Measurements from ENCODE around the gene AOC1. TPM values are rescaled to one million over a fixed set of nuclear protein-coding genes. Genes with fewer than 3 reads are reported as not detected.

The AOC1 gene
- total and polyA plus RNA-seq, 7 donors, result 0.08 to 0.25 TPM; not detected in 5

- 75 to 88% (median 84%) methylated on average over 6 of the region's 6 CpGs for WGBS, 3 donors
- TF ChIP-seq CTCF (IDR thresholded peaks at IDR 0.05), result no peak
- H3K9me3 ChIP-seq, result no peaks in the 10 kb centered on the region
- peaks cover 0 to 6% (median 0%) of the 10 kb centered on the region in 3 donors for H3K27me3 ChIP-seq (ENCODE audit: insufficient read depth in 3 of 3, low read length in 2 of 3)
- no peak overlapping the region for H3K27ac ChIP-seq
- ATAC-seq, result no peak
- no peak for DNase-seq
- intact Hi-C loops (cut with DNase I), result no loop called here
- no peaks in the 10 kb centered on the region for H3K36me3 ChIP-seq (ENCODE audit: insufficient read depth in 1 of 2, low read depth in 1 of 2)
- H3K4me3 ChIP-seq, result no peak overlapping the region
- no peaks in the 10 kb centered on the region for H3K4me1 ChIP-seq
Measured at GRCh38 chr7:150863946-150864345, 11.6 kb downstream of the AOC1 start.

- intact Hi-C loops (cut with DNase I), result no loop called here
- no peak overlapping the region for H3K27ac ChIP-seq
- no peak for TF ChIP-seq CTCF (IDR thresholded peaks at IDR 0.05)
- no peaks in the 10 kb centered on the region for H3K36me3 ChIP-seq (ENCODE audit: insufficient read depth in 1 of 2, low read depth in 1 of 2)
- no peak for ATAC-seq
- peaks cover 0 to 6% (median 5%) of the 10 kb centered on the region in 3 donors for H3K27me3 ChIP-seq (ENCODE audit: insufficient read depth in 3 of 3, low read length in 2 of 3)
- no peaks in the 10 kb centered on the region for H3K9me3 ChIP-seq
- no peak overlapping the region for H3K4me3 ChIP-seq
- WGBS, 3 donors, result 70 to 86% (median 80%) methylated on average over 4 of the region's 4 CpGs
- no peak for DNase-seq
- no peaks in the 10 kb centered on the region for H3K4me1 ChIP-seq
Measured at GRCh38 chr7:150866932-150867564, 14.7 kb downstream of the AOC1 start.

- Histone ChIP-seq H3K9me3 (no peaks in the 10 kb centered on the region), H3K36me3 (ENCODE audit: insufficient read depth in 1 of 2, low read depth in 1 of 2) (no peaks in the 10 kb centered on the region), H3K27me3 (ENCODE audit: insufficient read depth in 3 of 3, low read length in 2 of 3) (peaks cover 0 to 7% (median 6%) of the 10 kb centered on the region in 3 donors), H3K27ac (no peak overlapping the region), H3K4me3 (no peak overlapping the region), H3K4me1 (no peaks in the 10 kb centered on the region)
- TF ChIP-seq CTCF (IDR thresholded peaks at IDR 0.05), result no peak
- ATAC-seq (no peak), DNase-seq (no peak)
- intact Hi-C loops (cut with DNase I), result no loop called here
- WGBS, 3 donors, result 85 to 94% (median 90%) methylated on average over 7 of the region's 7 CpGs
Measured at GRCh38 chr7:150867605-150868004, 15.3 kb downstream of the AOC1 start.

- intact Hi-C loops (cut with DNase I), result no loop called here
- Histone ChIP-seq H3K27ac (no peak overlapping the region), H3K27me3 (ENCODE audit: insufficient read depth in 3 of 3, low read length in 2 of 3) (peaks cover 0 to 10% (median 2%) of the 10 kb centered on the region in 3 donors), H3K36me3 (ENCODE audit: insufficient read depth in 1 of 2, low read depth in 1 of 2) (no peaks in the 10 kb centered on the region), H3K4me3 (no peak overlapping the region), H3K9me3 (no peaks in the 10 kb centered on the region), H3K4me1 (no peaks in the 10 kb centered on the region)
- 72 to 80% (median 74%) methylated on average over 2 of the region's 2 CpGs for WGBS, 3 donors
- DNase-seq, result no peak
- ATAC-seq, result no peak
- no peak for TF ChIP-seq CTCF (IDR thresholded peaks at IDR 0.05)
Measured at GRCh38 chr7:150869467-150869866, 17.1 kb downstream of the AOC1 start.

- no peak for TF ChIP-seq CTCF (IDR thresholded peaks at IDR 0.05)
- no peaks in the 10 kb centered on the region for H3K36me3 ChIP-seq (ENCODE audit: insufficient read depth in 1 of 2, low read depth in 1 of 2)
- H3K27ac ChIP-seq, result no peak overlapping the region
- H3K9me3 ChIP-seq, result no peaks in the 10 kb centered on the region
- peaks cover 0 to 22% (median 2%) of the 10 kb centered on the region in 3 donors for H3K27me3 ChIP-seq (ENCODE audit: insufficient read depth in 3 of 3, low read length in 2 of 3)
- H3K4me3 ChIP-seq, result no peak overlapping the region
- DNase-seq, result no peak
- intact Hi-C loops (cut with DNase I), result no loop called here
- H3K4me1 ChIP-seq, result no peaks in the 10 kb centered on the region
- no peak for ATAC-seq
Measured at GRCh38 chr7:150871601-150872000, 19.3 kb downstream of the AOC1 start.

Measured in psoas muscle (tissue), 8 donors.